GM19324 (cell line): Measurements from ENCODE around the gene ADAMTS6.

Experiments
- ATAC-seq: cut with Tn5 transposase; IDR thresholded peaks from one replicate; pipeline ENCODE4 v1.9.1; 2021; ENCODE audit warnings: mild to moderate bottlenecking, moderate library complexity; ENCODE audit not compliant: unreplicated experiment, low FRiP score

The ADAMTS6 gene

GRCh38 chr5:65474130-65474711 lies 7.5 kb downstream of the ADAMTS6 start:
- ATAC-seq: no peak

GRCh38 chr5:65468633-65469032 lies 13.1 kb downstream of the ADAMTS6 start:
- ATAC-seq: no peak

GRCh38 chr5:65462139-65462705 lies 19.5 kb downstream of the ADAMTS6 start:
- no peak for ATAC-seq

- ATAC-seq: no peak
These were observed 20.2 kb downstream of the ADAMTS6 start for GRCh38 chr5:65461490-65461889.

- ATAC-seq: no peak
These were observed 21.7 kb downstream of the ADAMTS6 start for GRCh38 chr5:65459995-65460394.

GRCh38 chr5:65455064-65455463 lies 26.7 kb downstream of the ADAMTS6 start:
- ATAC-seq: no peak

- no peak for ATAC-seq
These were observed 30.3 kb downstream of the ADAMTS6 start for GRCh38 chr5:65451436-65451835.

GRCh38 chr5:65446682-65447081 lies 35.0 kb downstream of the ADAMTS6 start:
- ATAC-seq: no peak

- ATAC-seq: no peak
These were observed 39.9 kb downstream of the ADAMTS6 start for GRCh38 chr5:65441800-65442199.

GRCh38 chr5:65440456-65440855 lies 41.3 kb downstream of the ADAMTS6 start:
- ATAC-seq: no peak

GRCh38 chr5:65434122-65434521 lies 47.6 kb downstream of the ADAMTS6 start:
- no peak for ATAC-seq

- ATAC-seq: no peak
These were observed 55.1 kb downstream of the ADAMTS6 start for GRCh38 chr5:65426656-65427055.

GRCh38 chr5:65423623-65424022 lies 58.1 kb downstream of the ADAMTS6 start:
- no peak for ATAC-seq

- no peak for ATAC-seq
These were observed 63.1 kb downstream of the ADAMTS6 start for GRCh38 chr5:65418661-65419060.

- no peak for ATAC-seq
These were observed 67.9 kb downstream of the ADAMTS6 start for GRCh38 chr5:65413822-65414221.

- no peak for ATAC-seq
These were observed 68.9 kb downstream of the ADAMTS6 start for GRCh38 chr5:65412842-65413241.

GRCh38 chr5:65411356-65411755 lies 70.4 kb downstream of the ADAMTS6 start:
- ATAC-seq: no peak

- ATAC-seq: no peak
These were observed 86.1 kb downstream of the ADAMTS6 start for GRCh38 chr5:65395526-65396155.

- ATAC-seq: no peak
These were observed 87.6 kb downstream of the ADAMTS6 start for GRCh38 chr5:65394087-65394486.

GRCh38 chr5:65391591-65391990 lies 90.1 kb downstream of the ADAMTS6 start:
- no peak for ATAC-seq

- no peak for ATAC-seq
These were observed 91.5 kb downstream of the ADAMTS6 start for GRCh38 chr5:65390208-65390607.

- no peak for ATAC-seq
These were observed 97.9 kb downstream of the ADAMTS6 start for GRCh38 chr5:65383859-65384258.
